DOHH2 (cell line): ENCODE data around the gene RAB3C.

Experiments used
- EZH2phosphoT487 ChIP-seq: fragments of 200-600 bp; sonication (generic); IDR thresholded peaks from 2 replicates; pipeline ENCODE4 v1.6.1; 2017; ENCODE audit warnings: borderline replicate concordance, mild to moderate bottlenecking, antibody characterized with exemption, low read length, moderate library complexity, mixed read lengths
- TF ChIP-seq, protein P1 (sequence below): fragments of 200-600 bp; sonication (generic); IDR thresholded peaks from one replicate; pipeline ENCODE4 v1.5.1; 2014; ENCODE audit warnings: antibody characterized with exemption, mild to moderate bottlenecking, low read depth, low read length; ENCODE audit not compliant: poor library complexity, severe bottlenecking

DNA sequence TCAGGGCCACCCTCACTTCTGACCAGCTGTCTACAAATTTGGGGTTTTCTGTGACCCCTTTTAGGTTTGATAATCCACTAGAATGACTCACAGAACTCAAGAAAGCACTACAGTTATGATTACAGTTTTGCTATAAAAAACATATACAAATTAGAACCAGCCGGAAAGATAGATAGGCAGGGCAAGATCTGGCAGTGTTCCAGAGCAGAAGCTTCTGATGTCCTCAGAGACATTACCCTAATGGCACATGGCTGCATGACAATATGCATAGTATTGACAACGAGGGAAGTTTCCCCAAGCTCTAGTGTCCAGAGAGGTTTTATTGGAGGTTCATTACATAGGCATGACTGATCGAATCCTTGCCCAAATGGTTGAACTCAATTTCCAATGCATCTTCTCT is 158.1 kb downstream of the RAB3C start:
- TF ChIP-seq, protein P1, sequence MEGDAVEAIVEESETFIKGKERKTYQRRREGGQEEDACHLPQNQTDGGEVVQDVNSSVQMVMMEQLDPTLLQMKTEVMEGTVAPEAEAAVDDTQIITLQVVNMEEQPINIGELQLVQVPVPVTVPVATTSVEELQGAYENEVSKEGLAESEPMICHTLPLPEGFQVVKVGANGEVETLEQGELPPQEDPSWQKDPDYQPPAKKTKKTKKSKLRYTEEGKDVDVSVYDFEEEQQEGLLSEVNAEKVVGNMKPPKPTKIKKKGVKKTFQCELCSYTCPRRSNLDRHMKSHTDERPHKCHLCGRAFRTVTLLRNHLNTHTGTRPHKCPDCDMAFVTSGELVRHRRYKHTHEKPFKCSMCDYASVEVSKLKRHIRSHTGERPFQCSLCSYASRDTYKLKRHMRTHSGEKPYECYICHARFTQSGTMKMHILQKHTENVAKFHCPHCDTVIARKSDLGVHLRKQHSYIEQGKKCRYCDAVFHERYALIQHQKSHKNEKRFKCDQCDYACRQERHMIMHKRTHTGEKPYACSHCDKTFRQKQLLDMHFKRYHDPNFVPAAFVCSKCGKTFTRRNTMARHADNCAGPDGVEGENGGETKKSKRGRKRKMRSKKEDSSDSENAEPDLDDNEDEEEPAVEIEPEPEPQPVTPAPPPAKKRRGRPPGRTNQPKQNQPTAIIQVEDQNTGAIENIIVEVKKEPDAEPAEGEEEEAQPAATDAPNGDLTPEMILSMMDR = no peak
- no peak for TF ChIP-seq EZH2phosphoT487
